Fibroblast of lung (primary cell): ENCODE measurements around the gene CMA1. TPM values are rescaled to one million over a fixed set of nuclear protein-coding genes. Genes with fewer than 3 reads are reported as not detected.
"Not testable (repeated sequence)": the region's sequence is repeated elsewhere in the genome, so short reads cannot be mapped to it uniquely, and the experiment has no call there.

Experiments
- DNase-seq, 2 donors: peaks; one replicate each; pipeline versions ENCODE4 v3.0.0 to v3.0.0-alpha.2; 2010; ENCODE audit warnings: low read depth in 2 of 2
- H2AFZ ChIP-seq: 2 replicates; pipeline ENCODE4 v1.5.1; 2012; ENCODE audit warnings: low read length, control low read depth, inconsistent platforms
- H3K27ac ChIP-seq: 2 replicates; pipeline ENCODE4 v1.5.1; 2011; ENCODE audit warnings: low read length, control low read depth; ENCODE audit not compliant: insufficient read depth
- H3K27me3 ChIP-seq: 2 replicates; pipeline ENCODE4 v1.5.1; 2011; ENCODE audit warnings: mild to moderate bottlenecking, low read length; ENCODE audit not compliant: control insufficient read depth, insufficient read depth
- H3K36me3 ChIP-seq: 2 replicates; pipeline ENCODE4 v1.5.1; 2011; ENCODE audit warnings: low read length; ENCODE audit not compliant: control insufficient read depth, insufficient read depth
- H3K4me1 ChIP-seq: 2 replicates; pipeline ENCODE4 v1.5.1; 2011; ENCODE audit warnings: low read length; ENCODE audit not compliant: control insufficient read depth, insufficient read depth; ENCODE audit errors: extremely low read depth
- H3K4me2 ChIP-seq: 2 replicates; pipeline ENCODE4 v1.5.1; 2011; ENCODE audit warnings: low read length, control low read depth; ENCODE audit not compliant: insufficient read depth; ENCODE audit errors: extremely low read depth
- H3K4me3 ChIP-seq, 4 experiments: fragments of 200-600 bp in 1 of 4; sonication (generic) in 1 of 4; replicated peaks in 1 of 4; 2 replicates each; pipeline ENCODE4 v1.5.1; 2011 to 2016; ENCODE audit warnings: low read length in 4 of 4, low read depth in 3 of 4, mild to moderate bottlenecking in 3 of 4, control low read depth in 2 of 4, inconsistent platforms in 1 of 4, mixed read lengths in 1 of 4; ENCODE audit not compliant: insufficient read depth in 1 of 4; ENCODE audit errors: control extremely low read depth in 1 of 4
- H3K79me2 ChIP-seq: 2 replicates; pipeline ENCODE4 v1.5.1; 2012; ENCODE audit warnings: mild to moderate bottlenecking, low read length, inconsistent platforms; ENCODE audit not compliant: control insufficient read depth, insufficient read depth
- H3K9ac ChIP-seq: 2 replicates; pipeline ENCODE4 v1.5.1; 2011; ENCODE audit warnings: mild to moderate bottlenecking, low read length, control low read depth; ENCODE audit not compliant: insufficient read depth
- H3K9me3 ChIP-seq: 2 replicates; pipeline ENCODE4 v1.5.1; 2012; ENCODE audit warnings: low read depth, low read length; ENCODE audit not compliant: control insufficient read depth, insufficient read depth
- H4K20me1 ChIP-seq: 2 replicates; pipeline ENCODE4 v1.5.1; 2011; ENCODE audit warnings: low read length; ENCODE audit not compliant: control insufficient read depth, insufficient read depth; ENCODE audit errors: extremely low read depth
- EZH2 ChIP-seq: IDR thresholded peaks from 2 replicates; pipeline ENCODE4 v1.5.1; 2012; ENCODE audit warnings: low read length, control low read depth, mild to moderate bottlenecking; ENCODE audit errors: missing control alignments
- polyA plus RNA-seq, 2 donors: library from polyadenylated mRNA; depleted of rRNA in 1 of 2; stranded (reverse) in 1 of 2; unstranded in 1 of 2; fragments of >200 nt; gene quantifications; 2 replicates each; pipeline ENCODE4 v1.2.1, GENCODE V29; 2011 to 2012; ENCODE audit warnings: missing spikeins in 1 of 2
- total RNA-seq: library from RNA; depleted of rRNA; stranded (reverse); fragments of >200 nt; gene quantifications from 2 replicates; pipeline ENCODE4 v1.2.1, GENCODE V29; 2014
- TF ChIP-seq, protein P1 (sequence below), 2 donors: IDR thresholded peaks in 1 of 2; conservative IDR thresholded peaks in 1 of 2; 1 replicate in 1 of 2; 2 replicates in 1 of 2; pipeline ENCODE4 v1.5.1; 2011 to 2012; ENCODE audit warnings: low read length in 2 of 2, control low read depth in 1 of 2, inconsistent platforms in 1 of 2, low read depth in 1 of 2, mild to moderate bottlenecking in 1 of 2

The CMA1 gene
- total and polyA plus RNA-seq, 2 donors (not counting 1 experiment from before 2014, with no cell fraction given): not detected

DNA sequence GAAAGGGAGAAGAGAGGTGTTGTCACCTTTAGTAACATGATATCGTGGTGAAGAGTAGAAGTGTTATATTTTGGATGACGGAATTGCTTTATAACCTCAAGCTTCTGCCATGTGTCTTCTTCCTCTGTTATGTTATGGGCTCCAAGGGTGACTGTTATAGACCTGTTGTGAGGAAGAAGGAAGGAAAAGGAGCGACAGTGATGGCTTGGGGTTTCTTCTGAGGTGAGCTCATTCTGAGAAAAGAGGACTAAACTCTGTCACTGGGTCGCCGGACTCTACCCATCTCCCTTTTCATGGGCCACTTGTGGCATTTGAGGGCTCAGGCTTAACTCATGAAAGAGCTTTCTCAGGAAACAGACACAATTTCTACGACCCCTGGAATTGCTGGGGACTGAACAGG lies 1.6 kb downstream of the CMA1 start:
- H3K27me3 ChIP-seq: no peaks in the 10 kb centered on the region
- no peaks in the 10 kb centered on the region for H3K36me3 ChIP-seq
- no peak overlapping the region for H3K4me2 ChIP-seq
- no peak overlapping the region for H2AFZ ChIP-seq
- DNase-seq: no peak
- no peak overlapping the region for H3K4me3 ChIP-seq
- no peaks in the 10 kb centered on the region for H3K79me2 ChIP-seq
- H4K20me1 ChIP-seq: no peaks in the 10 kb centered on the region
- H3K9me3 ChIP-seq: no peaks in the 10 kb centered on the region
- no peaks in the 10 kb centered on the region for H3K4me1 ChIP-seq
- no peak overlapping the region for H3K9ac ChIP-seq
- TF ChIP-seq EZH2: no peak
- TF ChIP-seq, protein P1, sequence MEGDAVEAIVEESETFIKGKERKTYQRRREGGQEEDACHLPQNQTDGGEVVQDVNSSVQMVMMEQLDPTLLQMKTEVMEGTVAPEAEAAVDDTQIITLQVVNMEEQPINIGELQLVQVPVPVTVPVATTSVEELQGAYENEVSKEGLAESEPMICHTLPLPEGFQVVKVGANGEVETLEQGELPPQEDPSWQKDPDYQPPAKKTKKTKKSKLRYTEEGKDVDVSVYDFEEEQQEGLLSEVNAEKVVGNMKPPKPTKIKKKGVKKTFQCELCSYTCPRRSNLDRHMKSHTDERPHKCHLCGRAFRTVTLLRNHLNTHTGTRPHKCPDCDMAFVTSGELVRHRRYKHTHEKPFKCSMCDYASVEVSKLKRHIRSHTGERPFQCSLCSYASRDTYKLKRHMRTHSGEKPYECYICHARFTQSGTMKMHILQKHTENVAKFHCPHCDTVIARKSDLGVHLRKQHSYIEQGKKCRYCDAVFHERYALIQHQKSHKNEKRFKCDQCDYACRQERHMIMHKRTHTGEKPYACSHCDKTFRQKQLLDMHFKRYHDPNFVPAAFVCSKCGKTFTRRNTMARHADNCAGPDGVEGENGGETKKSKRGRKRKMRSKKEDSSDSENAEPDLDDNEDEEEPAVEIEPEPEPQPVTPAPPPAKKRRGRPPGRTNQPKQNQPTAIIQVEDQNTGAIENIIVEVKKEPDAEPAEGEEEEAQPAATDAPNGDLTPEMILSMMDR (conservative IDR thresholded peaks at IDR 0.05 in 1 of 2, IDR thresholded peaks at IDR 0.05 in 1 of 2; ENCODE audit: low read depth in 1 of 2, low read length in 2 of 2): no peak
- no peak overlapping the region for H3K27ac ChIP-seq

DNA sequence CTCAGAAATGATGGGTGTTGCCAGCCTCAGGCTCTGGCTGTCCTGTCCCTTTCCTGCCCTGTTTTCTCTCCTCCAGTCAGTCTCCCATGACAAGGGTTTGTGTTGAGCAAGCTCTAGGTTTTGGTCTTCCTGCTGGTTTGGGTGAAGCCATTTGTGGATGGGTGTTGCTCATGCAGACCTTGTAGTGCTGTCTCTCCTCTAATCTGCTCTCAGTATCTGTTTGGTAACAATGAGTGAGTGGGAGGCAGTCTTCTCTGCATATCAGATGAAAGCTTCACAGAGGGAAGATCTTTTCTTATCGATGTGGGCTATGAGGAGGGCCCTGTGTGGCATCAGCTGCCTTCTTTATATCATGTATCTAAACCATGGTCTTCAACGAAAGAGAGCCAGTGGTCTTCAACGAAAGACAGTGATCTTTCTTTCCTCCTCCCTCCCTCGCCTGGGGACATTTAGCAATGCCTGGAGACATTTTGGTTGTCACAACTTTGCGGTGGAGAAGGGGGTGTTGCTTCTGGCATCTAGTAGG lies 3.6 kb downstream of the CMA1 start:
- no peaks in the 10 kb centered on the region for H3K27me3 ChIP-seq
- H3K27ac ChIP-seq: no peak overlapping the region

DNA sequence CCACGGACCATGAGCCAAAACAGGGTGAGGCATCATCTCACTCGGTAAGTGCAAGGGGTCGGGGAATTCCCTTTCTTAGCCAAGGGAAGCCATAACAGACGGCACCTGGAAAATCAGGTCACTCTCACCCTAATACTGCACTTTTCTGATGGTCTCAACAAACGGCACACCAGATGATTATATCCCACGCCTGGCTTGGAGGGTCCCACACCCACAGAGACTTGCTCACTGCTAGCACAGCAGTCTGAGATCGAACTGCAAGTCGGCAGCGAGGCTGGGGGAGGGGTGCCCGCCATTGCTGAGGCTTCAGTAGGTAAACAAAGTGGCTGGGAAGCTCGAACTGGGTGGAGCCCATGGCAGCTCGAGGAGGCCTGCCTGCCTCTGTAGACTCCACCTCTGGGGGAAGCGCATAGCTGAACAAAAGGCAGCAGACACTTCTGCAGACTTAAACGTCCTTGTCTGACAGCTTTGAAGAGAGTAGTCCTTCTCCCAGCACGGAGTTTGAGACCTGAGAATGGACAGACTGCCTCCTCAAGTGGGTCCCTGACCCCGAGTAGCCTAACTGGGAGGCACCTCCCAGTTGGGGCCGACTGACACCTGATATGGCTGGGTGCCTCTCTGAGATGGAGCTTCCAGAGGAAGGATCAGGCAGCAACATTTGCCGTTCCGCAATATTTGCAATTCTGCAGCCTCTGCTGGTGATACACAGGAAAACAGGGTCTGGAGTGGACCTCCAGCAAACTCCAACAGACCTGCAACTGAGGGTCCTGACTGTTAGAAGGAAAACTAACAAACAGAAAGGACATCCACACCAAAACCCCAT lies 16.3 kb downstream of the CMA1 start:
- not testable (repeated sequence) for DNase-seq, H3K9me3 ChIP-seq, H3K27ac ChIP-seq, H3K4me2 ChIP-seq, H3K79me2 ChIP-seq, H3K27me3 ChIP-seq, H3K9ac ChIP-seq, H3K4me1 ChIP-seq, H3K36me3 ChIP-seq, H2AFZ ChIP-seq, H3K4me3 ChIP-seq, H4K20me1 ChIP-seq

More for the DNA sequence above, 3.6 kb downstream of the CMA1 start:
- Histone ChIP-seq H2AFZ (no peak overlapping the region), H3K9ac (no peak overlapping the region), H4K20me1 (no peaks in the 10 kb centered on the region), H3K4me2 (no peak overlapping the region), H3K4me1 (no peaks in the 10 kb centered on the region), H3K4me3 (no peak overlapping the region), H3K9me3 (no peaks in the 10 kb centered on the region), H3K36me3 (no peaks in the 10 kb centered on the region), H3K79me2 (no peaks in the 10 kb centered on the region)
- no peak for TF ChIP-seq EZH2
- TF ChIP-seq, protein P1 (conservative IDR thresholded peaks at IDR 0.05 in 1 of 2, IDR thresholded peaks at IDR 0.05 in 1 of 2; ENCODE audit: low read depth in 1 of 2, low read length in 2 of 2): no peak
- no peak for DNase-seq
